Activated CD4-positive, alpha-beta T cell treated with anti-CD3 and anti-CD28 coated beads for 48 hours (primary cell): ENCODE measurements around the gene MS4A15.
A peak's percentile ranks its signal among the peaks of the same experiment; 100 is the strongest.
"Not testable (repeated sequence)": the region's sequence is repeated elsewhere in the genome, so short reads cannot be mapped to it uniquely, and the experiment has no call there.

Source experiments
- DNase-seq: peaks from one replicate; pipeline ENCODE4 v3.0.0-alpha.2; 2020

MS4A15 gene

DNA sequence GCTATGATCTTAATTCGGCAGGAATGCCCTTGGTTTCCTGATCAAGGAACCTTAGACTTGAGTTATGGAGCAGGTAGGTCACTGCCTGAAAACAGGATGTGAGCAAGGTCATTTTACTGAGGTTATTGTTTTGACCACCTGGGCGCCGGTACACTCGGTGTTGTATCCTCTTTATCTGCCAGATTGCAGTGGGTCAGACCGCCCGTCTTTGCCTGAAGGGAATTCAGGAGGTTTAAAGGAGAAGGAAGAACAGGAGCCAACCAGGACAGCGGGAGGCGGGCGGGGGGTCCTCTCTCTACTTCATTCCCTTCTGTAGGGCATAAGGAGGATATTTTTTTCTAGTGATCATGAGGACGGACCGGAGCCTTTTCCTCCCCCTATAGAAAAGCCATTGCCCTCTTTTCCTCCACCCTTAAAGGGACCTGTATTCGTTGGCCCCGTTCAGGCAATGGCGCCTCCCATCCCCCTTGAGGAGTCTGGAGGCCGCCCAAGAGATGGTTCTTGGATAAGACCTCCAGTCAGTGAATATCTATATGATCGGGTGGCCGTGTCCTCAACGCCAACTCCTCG, 649 bp downstream of the MS4A15 start:
- no peak for DNase-seq

DNA sequence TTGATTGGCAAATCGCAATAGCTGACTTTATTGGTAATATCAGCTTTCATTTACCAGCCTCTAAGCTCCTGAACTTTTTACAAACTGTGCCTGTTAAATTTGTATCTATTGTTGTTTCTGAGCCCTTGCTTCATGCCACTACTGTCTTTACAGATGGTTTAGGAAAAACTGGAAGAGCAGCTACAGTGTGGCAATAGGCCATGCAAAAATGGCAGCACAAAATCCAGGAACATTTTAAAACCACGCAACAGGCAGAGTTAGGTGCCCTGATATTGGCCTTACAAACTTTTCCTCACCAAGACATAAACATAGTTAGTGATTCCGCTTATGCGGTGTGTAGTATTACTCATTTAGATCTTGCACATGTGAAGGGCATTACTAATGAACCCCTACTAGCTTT, 2.0 kb downstream of the MS4A15 start:
- not testable (repeated sequence) for DNase-seq

DNA sequence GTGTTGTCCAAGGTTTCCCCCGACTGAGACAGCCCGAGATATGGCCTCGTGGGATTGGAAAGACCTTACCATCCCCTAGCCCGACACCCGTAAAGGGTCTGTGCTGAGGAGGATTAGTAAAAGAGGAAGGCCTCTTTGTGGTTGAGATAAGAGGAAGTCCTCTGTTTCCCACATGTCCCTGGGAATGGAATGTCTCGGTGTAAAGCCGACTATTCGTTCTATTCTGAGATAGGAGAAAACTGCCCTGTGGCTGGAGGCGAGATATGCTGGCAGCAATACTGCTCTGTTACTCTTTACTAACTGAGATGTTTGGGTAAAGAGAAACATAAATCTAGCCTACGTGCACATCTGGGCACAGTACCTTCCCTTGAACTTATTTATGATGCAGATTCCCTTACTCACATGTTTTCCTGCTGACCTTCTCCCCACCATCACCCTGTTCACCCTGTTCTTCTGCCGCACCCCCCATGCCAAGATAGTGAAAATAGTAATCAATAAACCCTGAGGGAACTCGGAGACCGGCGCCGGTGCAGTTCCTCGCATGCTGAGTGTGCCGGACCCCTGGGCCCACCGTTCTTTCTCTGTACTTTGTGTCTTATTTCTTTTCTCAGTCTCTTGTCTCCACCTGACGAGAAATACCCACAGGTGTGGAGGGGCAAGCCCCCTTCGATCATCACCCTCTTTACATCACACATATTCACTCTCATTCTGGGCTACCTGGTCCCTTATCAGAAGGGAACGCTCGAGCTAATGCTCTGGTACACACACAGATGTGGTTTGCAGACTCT, 3.0 kb downstream of the MS4A15 start:
- DNase-seq: not testable (repeated sequence)

DNA sequence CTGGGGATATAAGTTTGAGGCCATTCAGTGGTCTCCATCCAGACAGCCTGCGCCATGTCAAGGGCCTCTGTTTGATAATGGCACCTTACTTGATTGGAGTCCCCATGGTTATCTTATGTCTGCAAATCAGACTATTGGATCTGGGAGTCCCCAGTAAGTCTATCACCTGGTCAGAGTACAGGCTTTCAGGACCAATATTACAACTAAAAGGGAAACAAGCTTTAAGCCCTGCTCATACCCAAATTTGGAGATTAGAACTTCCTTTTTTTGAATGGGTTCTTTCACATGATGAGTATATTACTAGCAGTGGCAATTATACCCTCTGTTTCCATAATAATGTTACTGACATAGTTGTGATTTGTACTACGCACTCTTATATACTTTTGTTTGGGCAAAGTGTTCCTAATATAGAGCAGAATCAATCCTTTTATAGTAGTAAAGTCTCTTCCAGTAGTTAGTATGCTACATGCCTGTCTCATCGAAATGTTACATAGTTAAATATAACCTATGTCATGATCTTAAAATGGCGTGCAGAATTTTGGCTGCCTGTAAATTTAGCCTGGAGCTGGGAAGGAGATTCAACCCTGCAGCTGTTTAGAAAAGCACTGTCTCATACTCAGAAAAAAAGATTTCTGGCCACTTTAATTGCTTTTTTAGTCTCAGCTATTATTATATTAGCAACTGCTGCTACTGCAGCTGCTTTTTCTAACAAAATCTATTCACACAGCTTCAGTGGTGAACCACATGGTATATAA, 4.9 kb downstream of the MS4A15 start:
- DNase-seq: no peak

- no peak for DNase-seq
These were observed 6.4 kb downstream of the MS4A15 start for GRCh38 chr11:60762851-60763691.

DNA sequence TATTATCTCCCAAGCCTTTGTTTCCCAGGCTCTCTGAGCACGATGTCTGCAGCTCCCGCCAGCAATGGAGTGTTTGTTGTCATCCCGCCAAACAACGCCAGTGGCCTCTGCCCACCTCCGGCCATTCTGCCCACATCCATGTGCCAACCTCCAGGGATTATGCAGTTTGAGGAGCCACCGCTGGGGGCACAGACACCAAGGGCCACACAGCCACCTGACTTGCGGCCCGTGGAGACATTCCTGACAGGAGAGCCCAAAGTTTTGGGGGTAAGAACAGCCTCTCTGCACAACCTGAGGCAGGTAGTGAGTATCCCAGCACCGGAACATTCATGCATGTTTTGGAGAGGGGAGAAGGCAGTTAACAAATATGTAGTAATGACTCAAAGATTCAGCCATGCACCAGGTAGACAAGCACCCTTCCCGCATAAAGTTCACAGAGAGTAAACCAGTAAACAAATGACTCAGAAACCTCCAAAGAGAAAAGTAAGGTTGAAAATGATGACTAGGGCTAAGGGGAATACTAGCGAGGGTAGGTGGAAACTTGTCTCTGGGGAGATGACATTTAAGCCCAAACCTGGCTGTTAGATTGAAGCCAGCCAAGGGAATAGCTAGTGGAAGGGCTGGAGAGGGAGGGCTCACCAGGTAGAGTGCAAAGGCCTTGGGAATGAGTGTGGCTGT, 7.2 kb downstream of the MS4A15 start:
- no peak for DNase-seq

DNA sequence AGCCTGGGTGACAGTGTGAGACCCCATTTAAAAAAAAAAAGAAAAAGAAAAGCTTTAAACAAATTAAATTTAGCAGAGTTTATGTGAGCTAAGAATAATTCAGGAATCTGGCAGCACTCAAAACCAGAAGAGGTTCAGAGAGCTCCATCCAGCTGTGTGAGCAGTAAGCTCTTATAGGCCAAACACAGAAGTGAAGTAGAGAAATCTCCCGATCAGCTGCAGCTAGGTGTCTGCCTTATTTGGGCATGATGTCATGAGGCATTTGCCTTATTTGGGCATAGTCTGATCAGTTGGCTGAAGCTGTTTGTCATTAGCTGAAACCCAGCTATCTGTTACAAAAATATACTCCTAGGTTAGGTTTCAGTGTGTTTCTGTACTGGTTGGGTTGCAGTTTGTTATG, 8.2 kb downstream of the MS4A15 start:
- DNase-seq: no peak

DNA sequence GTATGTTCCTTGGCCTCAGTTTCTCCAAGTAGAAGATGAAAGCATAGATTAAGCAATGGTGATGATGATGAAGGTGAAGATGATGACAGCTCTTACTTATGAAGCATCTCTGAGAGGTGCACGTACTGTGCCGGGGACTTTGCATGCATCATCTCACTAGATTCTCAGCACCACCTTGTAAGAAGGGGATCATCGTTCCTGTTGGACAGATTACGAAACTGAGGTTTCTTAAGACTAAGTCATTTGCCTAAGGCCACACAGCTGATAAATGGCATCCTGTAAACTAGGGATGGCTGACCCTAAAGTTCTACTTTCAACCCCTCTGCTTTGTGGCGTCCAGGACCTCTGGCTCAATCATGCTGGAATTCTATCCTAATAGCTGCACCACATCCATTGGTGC, 8.7 kb downstream of the MS4A15 start:
- DNase-seq: no peak

GRCh38 chr11:60766547-60766946, 9.9 kb downstream of the MS4A15 start:
- DNase-seq: no peak

DNA sequence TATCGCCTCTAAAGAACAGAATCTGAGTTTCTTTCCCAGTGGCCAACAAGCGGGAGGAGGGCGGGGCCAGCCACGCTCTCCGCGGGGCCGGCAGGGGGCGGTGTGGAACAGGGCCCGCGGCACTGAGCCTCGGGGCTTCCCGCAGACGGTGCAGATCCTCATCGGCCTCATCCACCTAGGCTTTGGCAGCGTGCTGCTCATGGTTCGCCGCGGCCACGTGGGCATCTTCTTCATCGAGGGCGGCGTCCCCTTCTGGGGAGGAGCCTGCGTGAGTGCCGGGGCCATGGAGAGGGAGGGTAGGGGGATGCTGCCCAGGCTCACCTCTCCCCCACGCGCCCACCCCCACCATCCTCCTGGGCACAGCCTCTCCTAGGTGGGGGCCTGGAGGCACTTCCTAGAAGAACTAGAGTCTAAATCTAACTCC, 10.7 kb downstream of the MS4A15 start:
- peak; percentile 55 for DNase-seq

- DNase-seq: no peak
These were observed 11.5 kb downstream of the MS4A15 start for GRCh38 chr11:60768202-60768601.

GRCh38 chr11:60769273-60769672, 12.6 kb downstream of the MS4A15 start:
- no peak for DNase-seq

DNA sequence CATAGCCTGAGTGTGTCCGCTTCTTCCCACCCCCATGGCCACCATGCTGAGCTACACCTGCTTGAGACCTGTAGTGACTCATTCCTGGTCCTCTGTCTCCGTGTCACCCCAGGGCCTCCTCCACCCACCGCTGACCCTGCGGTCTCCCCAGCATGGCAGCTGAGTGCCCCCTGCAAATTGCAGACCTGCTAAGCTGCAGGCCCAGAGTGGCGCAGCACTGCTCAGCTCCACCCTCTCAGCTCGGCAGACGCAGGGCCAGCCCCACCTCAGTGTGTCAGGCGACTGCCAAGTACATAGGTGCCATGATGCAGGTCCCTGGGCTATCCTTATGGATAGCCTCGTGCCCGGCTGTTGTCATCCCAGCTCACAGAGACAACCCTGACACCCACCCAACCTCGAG, 13.1 kb downstream of the MS4A15 start:
- no peak for DNase-seq

DNA sequence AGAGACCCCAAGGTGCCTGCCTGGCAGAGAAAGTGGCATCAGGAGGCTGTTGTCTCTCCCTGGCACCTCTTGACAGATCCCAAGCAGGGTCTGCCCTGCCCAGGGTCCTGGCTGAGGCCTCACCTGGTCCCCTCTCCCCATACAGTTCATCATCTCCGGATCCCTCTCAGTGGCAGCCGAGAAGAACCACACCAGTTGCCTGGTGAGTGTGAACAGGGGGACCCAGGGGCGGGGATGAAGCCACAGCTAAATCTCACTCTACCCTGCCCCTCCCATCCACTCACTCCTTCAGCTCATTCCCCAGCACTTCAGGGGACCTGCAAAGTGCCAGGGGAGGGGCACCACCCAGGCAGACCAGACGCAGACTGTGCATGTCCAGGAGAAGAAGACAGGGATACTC, 14.5 kb downstream of the MS4A15 start:
- DNase-seq: no peak

GRCh38 chr11:60771879-60772525, 15.3 kb downstream of the MS4A15 start:
- DNase-seq: no peak

GRCh38 chr11:60772666-60773065, 16.0 kb downstream of the MS4A15 start:
- no peak for DNase-seq

- DNase-seq: no peak
These were observed 18.1 kb downstream of the MS4A15 start for GRCh38 chr11:60774726-60775125.

DNA sequence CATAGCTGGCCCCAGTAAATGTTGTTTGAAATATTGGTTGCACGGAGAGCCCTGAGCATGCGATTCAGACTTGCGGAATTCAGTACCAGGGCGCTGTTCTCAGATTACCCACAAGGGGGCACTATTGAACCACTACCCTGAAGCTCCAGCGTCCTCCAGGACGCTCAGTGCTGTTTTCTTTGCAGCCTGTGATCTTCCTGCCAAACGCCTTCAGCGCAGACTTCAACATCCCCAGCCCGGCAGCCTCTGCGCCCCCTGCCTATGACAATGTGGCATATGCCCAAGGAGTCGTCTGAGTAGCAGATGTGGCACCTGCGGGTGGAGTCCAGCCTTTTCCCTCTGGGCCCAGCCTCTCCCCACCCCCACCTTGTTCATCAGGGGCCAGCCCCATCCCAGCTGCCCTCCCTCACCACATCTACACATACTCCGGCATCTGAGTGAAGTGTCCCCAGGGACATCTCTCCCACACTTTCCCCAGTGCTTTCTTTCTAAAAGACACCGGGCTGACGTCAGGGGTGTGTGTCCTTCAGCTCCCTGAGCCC, 18.8 kb downstream of the MS4A15 start:
- peak; percentile 91 for DNase-seq

DNA sequence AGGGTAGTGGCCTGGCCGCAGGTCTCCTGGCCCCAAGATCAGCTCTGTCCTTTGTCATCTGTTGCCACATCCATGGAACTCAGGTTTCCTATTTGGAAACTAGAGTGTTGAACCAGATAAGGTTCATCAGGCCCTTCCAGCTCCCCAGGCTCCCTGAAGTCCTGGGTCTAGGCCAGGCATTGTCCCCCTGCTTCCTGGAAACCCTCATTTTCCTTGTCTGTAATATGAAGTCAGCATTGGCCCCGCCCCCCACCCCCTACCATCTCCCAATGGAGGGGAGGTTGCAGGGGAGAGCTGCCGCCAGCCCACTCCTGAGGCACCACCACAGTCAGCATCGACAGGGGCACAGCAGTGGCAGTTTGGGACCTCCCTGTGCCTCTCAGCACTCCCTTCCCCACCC, 19.5 kb downstream of the MS4A15 start:
- DNase-seq: no peak

DNA sequence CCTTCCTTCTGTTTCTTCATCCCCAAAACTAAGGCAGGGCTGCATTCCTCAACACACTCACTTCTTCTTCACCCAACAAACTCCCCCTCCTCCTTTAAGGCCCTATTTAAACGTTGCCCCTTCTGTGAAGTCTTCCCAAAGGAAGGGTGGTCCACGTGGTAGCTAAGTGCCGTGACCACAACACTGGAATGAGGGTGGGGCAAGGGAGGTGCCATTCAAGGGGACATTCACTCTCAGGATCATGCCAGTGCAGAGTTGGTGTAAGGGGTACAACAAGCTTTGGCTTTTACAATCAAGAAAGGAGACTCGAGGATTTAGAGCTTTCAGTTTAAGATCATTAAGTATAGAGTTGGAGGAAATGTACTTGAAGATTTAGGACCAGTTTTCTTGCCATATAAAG, 20.4 kb downstream of the MS4A15 start:
- no peak for DNase-seq

DNA sequence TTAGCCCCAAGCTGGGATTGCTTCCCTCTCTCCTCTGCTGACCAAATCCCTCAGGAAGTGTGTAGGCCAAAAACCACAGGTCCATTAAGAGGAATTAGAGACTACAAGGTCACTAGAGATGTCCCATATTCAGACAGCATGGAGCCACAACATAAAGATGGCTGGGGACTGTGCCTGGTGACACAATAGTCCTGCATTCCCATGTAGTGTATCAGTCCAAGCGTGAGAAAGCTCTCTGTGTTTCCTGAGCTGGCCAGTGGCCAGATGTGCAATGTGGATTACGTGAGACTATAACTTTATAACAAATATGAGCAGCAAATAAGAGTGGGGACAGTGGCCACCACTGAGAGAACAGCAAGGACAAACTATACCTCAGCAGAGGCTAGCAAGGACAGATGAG, 20.9 kb downstream of the MS4A15 start:
- DNase-seq: no peak

DNA sequence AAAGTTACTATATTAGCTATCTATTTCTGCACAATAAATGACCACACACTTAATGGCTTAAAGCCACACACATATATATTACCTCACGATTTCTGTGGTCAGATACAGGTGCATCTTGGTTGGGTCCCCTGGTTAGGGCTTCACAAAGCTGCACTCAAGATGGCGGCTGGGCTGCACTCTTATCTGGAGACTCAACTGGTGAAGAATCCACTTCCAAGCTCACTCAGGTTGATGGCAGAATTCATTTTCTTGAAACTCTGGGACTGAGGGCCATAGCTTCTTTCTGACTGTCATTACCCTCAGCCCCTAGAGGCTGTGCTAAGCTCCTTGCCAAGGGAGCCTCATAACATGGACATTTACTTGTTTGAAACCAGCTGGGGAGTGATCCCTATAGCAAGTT, 23.4 kb downstream of the MS4A15 start:
- DNase-seq: no peak
